H1 (cell line): ENCODE measurements around the gene PREX1. TPM values are rescaled to one million over a fixed set of nuclear protein-coding genes. Genes with fewer than 3 reads are reported as not detected.

Source experiments
- CTCF ChIA-PET: fragments of 300-600 bp; sonication (Branson Sonifier 250); formaldehyde crosslinking; loops from one replicate; lab custom pipeline; 2021; ENCODE audit not compliant: partially characterized antibody; lab: Charles Lee
- POLR2A ChIA-PET: fragments of 300-600 bp; sonication (Branson Sonifier 250); formaldehyde crosslinking; loops from one replicate; lab custom pipeline; 2021; ENCODE audit warnings: inconsistent platforms; ENCODE audit not compliant: partially characterized antibody; lab: Charles Lee
- DNase-seq, 2 experiments: peaks; one replicate each; pipeline versions ENCODE4 v3.0.0 to v3.0.0-alpha.2; 2010 to 2022; ENCODE audit warnings: low spot score in 2 of 2, low read depth in 1 of 2, mixed read lengths in 1 of 2
- FAIRE-seq: peaks from 2 replicates; lab custom pipeline; 2011; peaks lifted over from hg19 to GRCh38; lab: Jason Lieb, UNC
- H2AFZ ChIP-seq: 2 replicates; pipeline ENCODE4 v1.8.1; 2012; ENCODE audit warnings: low read length, inconsistent platforms
- H2AK5ac ChIP-seq: 2 replicates; pipeline ENCODE4 v1.6.1; 2013; ENCODE audit warnings: low read depth, low read length
- H2BK120ac ChIP-seq: replicated peaks from 2 replicates; pipeline ENCODE3; 2013; ENCODE audit warnings: low read depth, low read length, inconsistent platforms
- H2BK12ac ChIP-seq: 2 replicates; pipeline ENCODE4 v1.6.1; 2013; ENCODE audit warnings: low read depth, low read length
- H2BK15ac ChIP-seq: 2 replicates; pipeline ENCODE4 v1.6.1; 2013; ENCODE audit warnings: low read length
- H2BK20ac ChIP-seq: 2 replicates; pipeline ENCODE4 v1.6.1; 2013; ENCODE audit warnings: low read length
- H2BK5ac ChIP-seq: 2 replicates; pipeline ENCODE4 v1.6.1; 2013; ENCODE audit warnings: low read depth, low read length
- H3K14ac ChIP-seq: 2 replicates; pipeline ENCODE4 v1.6.1; 2013; ENCODE audit warnings: inconsistent platforms; ENCODE audit not compliant: insufficient read length
- H3K18ac ChIP-seq: 2 replicates; pipeline ENCODE4 v1.6.1; 2013; ENCODE audit warnings: low read length; ENCODE audit errors: extremely low read depth
- H3K23ac ChIP-seq: 2 replicates; pipeline ENCODE4 v1.6.1; 2013; ENCODE audit warnings: inconsistent platforms; ENCODE audit not compliant: insufficient read length
- H3K23me2 ChIP-seq: 2 replicates; pipeline ENCODE4 v1.6.1; 2013; ENCODE audit warnings: low read depth, low read length
- H3K27ac ChIP-seq: 2 replicates; pipeline ENCODE4 v1.6.1; 2011; ENCODE audit warnings: low read depth, low read length, inconsistent platforms
- H3K27me3 ChIP-seq, 4 experiments: replicated peaks in 1 of 4; 1 replicate in 1 of 4; 2 replicates in 3 of 4; pipeline versions ENCODE4 v1.6.1 to v1.8.1; 2011 to 2013; ENCODE audit warnings: low read length in 3 of 4, mild to moderate bottlenecking in 3 of 4, inconsistent platforms in 2 of 4, mixed read lengths in 2 of 4, moderate library complexity in 1 of 4; ENCODE audit not compliant: control insufficient read depth in 3 of 4, insufficient read depth in 3 of 4; ENCODE audit errors: extremely low read depth in 1 of 4
- H3K36me3 ChIP-seq, 4 experiments: 2 replicates each; pipeline versions ENCODE4 v1.6.1 to v1.8.1; 2011 to 2013; ENCODE audit warnings: mild to moderate bottlenecking in 4 of 4, low read length in 3 of 4, moderate library complexity in 2 of 4, control low read depth in 1 of 4, inconsistent platforms in 1 of 4; ENCODE audit not compliant: insufficient read depth in 4 of 4, control insufficient read depth in 2 of 4
- H3K4ac ChIP-seq: replicated peaks from 2 replicates; pipeline ENCODE3; 2013; ENCODE audit warnings: low read length, low read depth, mixed read lengths, inconsistent platforms; ENCODE audit not compliant: insufficient read length
- H3K4me1 ChIP-seq, 4 experiments: replicated peaks in 1 of 4; 1 replicate in 1 of 4; 2 replicates in 3 of 4; pipeline versions ENCODE4 v1.6.1 to v1.8.1; 2011 to 2013; ENCODE audit warnings: low read length in 3 of 4, inconsistent platforms in 2 of 4, mixed read lengths in 1 of 4; ENCODE audit not compliant: insufficient read depth in 4 of 4, control insufficient read depth in 3 of 4
- H3K4me2 ChIP-seq, 2 experiments: 2 replicates each; pipeline versions ENCODE4 v1.6.1 to v1.8.1; 2011 to 2013; ENCODE audit warnings: low read depth in 2 of 2, low read length in 2 of 2, control low read depth in 1 of 2, inconsistent platforms in 1 of 2, mild to moderate bottlenecking in 1 of 2; ENCODE audit not compliant: insufficient read depth in 1 of 2
- H3K4me3 ChIP-seq, 4 experiments: fragments of 200-600, 300-600 bp in 1 of 4; sonication (generic), shearing (Covaris generic), sonication (Bioruptor Twin) in 1 of 4; 2 replicates each; pipeline versions ENCODE4 v1.5.1 to v1.8.1; 2011 to 2016; ENCODE audit warnings: low read length in 4 of 4, low read depth in 3 of 4, control low read depth in 2 of 4, inconsistent platforms in 2 of 4, mild to moderate bottlenecking in 2 of 4, mixed read lengths in 1 of 4, moderate library complexity in 1 of 4; ENCODE audit not compliant: insufficient read depth in 2 of 4; ENCODE audit errors: extremely low read depth in 1 of 4
- H3K56ac ChIP-seq: replicated peaks from 2 replicates; pipeline ENCODE3; 2013; ENCODE audit warnings: low read depth, mild to moderate bottlenecking, mixed read lengths, low read length, inconsistent platforms; ENCODE audit not compliant: insufficient read length
- H3K79me1 ChIP-seq: 2 replicates; pipeline ENCODE4 v1.6.1; 2013; ENCODE audit warnings: low read depth, low read length, control low read depth
- H3K79me2 ChIP-seq, 2 experiments: 2 replicates each; pipeline versions ENCODE4 v1.6.1 to v1.8.1; 2012 to 2013; ENCODE audit warnings: low read length in 2 of 2, mild to moderate bottlenecking in 2 of 2, inconsistent platforms in 1 of 2; ENCODE audit not compliant: insufficient read depth in 2 of 2, control insufficient read depth in 1 of 2
- H3K9ac ChIP-seq, 4 experiments: replicated peaks in 1 of 4; 1 replicate in 1 of 4; 2 replicates in 3 of 4; pipeline versions ENCODE4 v1.6.1 to v1.8.1; 2011 to 2013; ENCODE audit warnings: low read depth in 3 of 4, low read length in 3 of 4, control low read depth in 2 of 4, mild to moderate bottlenecking in 2 of 4, moderate library complexity in 2 of 4, inconsistent platforms in 1 of 4; ENCODE audit errors: extremely low read depth in 1 of 4
- H3K9me3 ChIP-seq, 2 experiments: 2 replicates each; pipeline versions ENCODE4 v1.6.1 to v1.8.1; 2012 to 2013; ENCODE audit warnings: mild to moderate bottlenecking in 2 of 2, moderate library complexity in 2 of 2, control low read depth in 1 of 2, inconsistent platforms in 1 of 2, low read depth in 1 of 2, low read length in 1 of 2, mixed read lengths in 1 of 2; ENCODE audit not compliant: insufficient read depth in 2 of 2
- H4K20me1 ChIP-seq, 2 experiments: replicated peaks in 1 of 2; 2 replicates each; pipeline versions ENCODE3 to v1.8.1; 2011 to 2013; ENCODE audit warnings: inconsistent platforms in 2 of 2, low read length in 2 of 2, mild to moderate bottlenecking in 1 of 2; ENCODE audit not compliant: insufficient read depth in 2 of 2, control insufficient read depth in 1 of 2
- H4K5ac ChIP-seq: 2 replicates; pipeline ENCODE4 v1.6.1; 2013; ENCODE audit warnings: low read length, low read depth, mixed read lengths, inconsistent platforms; ENCODE audit not compliant: insufficient read length
- H4K8ac ChIP-seq: 2 replicates; pipeline ENCODE4 v1.8.0; 2013; ENCODE audit warnings: mild to moderate bottlenecking, moderate library complexity, low read length, inconsistent platforms; ENCODE audit not compliant: insufficient read depth; ENCODE audit errors: extremely low read depth
- H4K91ac ChIP-seq: replicated peaks from 2 replicates; pipeline ENCODE3; 2013; ENCODE audit warnings: low read length, mixed read lengths, inconsistent platforms; ENCODE audit not compliant: insufficient read length
- ASH2L ChIP-seq: fragments of 200-600, 300-600 bp; sonication (generic); IDR thresholded peaks from one replicate; pipeline ENCODE4 v1.7.1; 2017; ENCODE audit warnings: low read length
- BCL11A ChIP-seq, 2 experiments: IDR thresholded peaks; one replicate each; pipeline ENCODE4 v1.6.1; 2011; ENCODE audit warnings: low read depth in 2 of 2, low read length in 2 of 2, mild to moderate bottlenecking in 2 of 2
- CHD2 ChIP-seq: IDR thresholded peaks from 2 replicates; pipeline ENCODE4 v1.6.1; 2012; ENCODE audit warnings: low read length, improper control_type of control experiment
- EGR1 ChIP-seq: IDR thresholded peaks from 2 replicates; pipeline ENCODE4 v1.6.1; 2011; ENCODE audit warnings: low read depth, low read length, borderline replicate concordance
- KDM1A ChIP-seq: fragments of 200-600, 300-600 bp; sonication (generic); IDR thresholded peaks from 2 replicates; pipeline ENCODE4 v1.7.1; 2016; ENCODE audit warnings: mild to moderate bottlenecking, low read length, borderline replicate concordance
- POLR2AphosphoS5 ChIP-seq: IDR thresholded peaks from 2 replicates; pipeline ENCODE4 v1.6.1; 2011; ENCODE audit warnings: low read depth, low read length
- POU5F1 ChIP-seq: IDR thresholded peaks from 2 replicates; pipeline ENCODE4 v1.6.1; 2011; ENCODE audit warnings: low read depth, mild to moderate bottlenecking, low read length, moderate library complexity
- RFX5 ChIP-seq: IDR thresholded peaks from 2 replicates; pipeline ENCODE4 v1.6.1; 2011; ENCODE audit warnings: low read depth, low read length, improper control_type of control experiment, borderline replicate concordance
- SIRT6 ChIP-seq: IDR thresholded peaks from one replicate; pipeline ENCODE4 v1.7.1; 2012; ENCODE audit warnings: low read length, inconsistent platforms
- SP1 ChIP-seq: IDR thresholded peaks from 2 replicates; pipeline ENCODE4 v1.6.1; 2011; ENCODE audit warnings: low read depth, low read length
- TBP ChIP-seq: IDR thresholded peaks from 2 replicates; pipeline ENCODE4 v1.6.1; 2011; ENCODE audit warnings: low read depth, low read length, improper control_type of control experiment
- WGBS, 2 experiments: shearing (Covaris generic) in 1 of 2; methylation state at CpG; one replicate each; pipeline versions ENCODE4 v1.1.6 to v1.1.7; 2013 to 2015; ENCODE audit warnings: low lambda C conversion rate in 2 of 2, mixed read lengths in 2 of 2, inconsistent platforms in 1 of 2, low coverage in 1 of 2, missing lambda C conversion rate in 1 of 2; ENCODE audit not compliant: insufficient replicate concordance in 2 of 2, insufficient coverage in 1 of 2, insufficient read length in 1 of 2; ENCODE audit errors: extremely low coverage in 1 of 2, missing lambda C conversion rate in 1 of 2; 5-methylcytosine and 5-hydroxymethylcytosine counted together
- polyA plus RNA-seq, 7 experiments: library from polyadenylated mRNA; depleted of rRNA in 3 of 7; stranded (reverse) in 5 of 7; unstranded in 2 of 7; fragments of >200 nt in 5 of 7; fragments of 200-250 nt in 2 of 7; gene quantifications; 1 replicate in 5 of 7; 2 replicates in 1 of 7; 4 replicates in 1 of 7; pipeline versions ENCODE4 v1.2.1 to v1.2.3, GENCODE V29; 2011 to 2013; ENCODE audit warnings: missing spikeins in 2 of 7, mixed read lengths in 2 of 7
- total RNA-seq: library from RNA; stranded (reverse); fragmentation: NEBNext Ultra II Directional; extraction: Animal tissue kit (Norgen Biotek cat#: 25700); gene quantifications from 2 replicates; pipeline ENCODE4 v1.2.1, GENCODE V29; 2021
- TF ChIP-seq, protein P1 (sequence below): IDR thresholded peaks from 2 replicates; pipeline ENCODE4 v1.6.1; 2012; ENCODE audit warnings: low read length, inconsistent platforms

The PREX1 gene
- total and polyA plus RNA-seq, 2 of the 8 experiments (the other 6 are each of a cell fraction or from before 2014, with no cell fraction given), result 10.7 to 12.8 TPM

DNA sequence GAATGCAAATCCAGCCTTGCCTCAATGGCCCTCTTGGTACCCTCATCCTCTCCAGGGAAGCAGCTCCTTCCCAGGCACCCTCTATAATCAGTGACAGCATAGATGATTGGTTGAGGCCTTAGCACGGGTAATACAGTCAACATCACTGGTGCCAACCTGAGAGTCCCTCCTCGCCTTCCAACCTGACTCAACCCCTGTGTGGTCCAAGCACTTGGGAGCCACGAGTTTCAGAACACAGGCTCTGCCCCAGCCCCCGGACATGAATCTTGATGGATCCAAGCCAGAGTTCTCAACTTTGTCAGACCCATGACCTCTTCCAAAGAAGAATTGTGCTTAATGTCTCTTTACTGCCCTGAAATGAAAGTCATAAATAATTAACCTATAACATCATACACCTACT lies 213.9 kb downstream of the PREX1 start:
- H3K27me3 ChIP-seq, result no peaks in the 10 kb centered on the region
- no peaks in the 10 kb centered on the region for H4K20me1 ChIP-seq
- H3K36me3 ChIP-seq, result no peaks in the 10 kb centered on the region
- H2BK20ac ChIP-seq, result no peak overlapping the region
- no peak overlapping the region for H4K5ac ChIP-seq
- CTCF ChIA-PET, result interaction anchor here (0.6 kb wide), 1 partner anchor 55 kb away, joined by 3 read pairs; no protein-coding TSS in a partner anchor
- no peak overlapping the region for H3K4me3 ChIP-seq
- no peak overlapping the region for H2BK120ac ChIP-seq
- H3K27ac ChIP-seq, result no peak overlapping the region
- H2BK5ac ChIP-seq, result no peak overlapping the region
- H3K9me3 ChIP-seq, result no peaks in the 10 kb centered on the region
- no peak overlapping the region for H4K91ac ChIP-seq
- POLR2A ChIA-PET, result no interaction called here
- H2BK15ac ChIP-seq, result no peak overlapping the region
- H2AFZ ChIP-seq, result no peak overlapping the region
- H3K79me1 ChIP-seq, result no peaks in the 10 kb centered on the region
- H3K18ac ChIP-seq, result no peak overlapping the region
- 89% methylated on average over 4 of the region's 4 CpGs; no CpG with 5 or more reads in 1 of the 2 experiments for WGBS, 2 experiments
- H3K4ac ChIP-seq, result no peak overlapping the region
- no peak overlapping the region for H3K9ac ChIP-seq
- H3K14ac ChIP-seq, result no peak overlapping the region
- no peak overlapping the region; the same call in 1 of the 2 replicates for H2BK12ac ChIP-seq
- DNase-seq, result no peak
- H3K79me2 ChIP-seq, result no peaks in the 10 kb centered on the region
- no peak overlapping the region for H3K4me2 ChIP-seq
- no peak for TF ChIP-seq EGR1
- TF ChIP-seq KDM1A, result no peak
- no peak for TF ChIP-seq TBP
- TF ChIP-seq BCL11A (IDR thresholded peaks at IDR 0.05; ENCODE audit: low read depth in 2 of 2, low read length in 2 of 2), result no peak
- no peak for TF ChIP-seq SP1
- no peak for TF ChIP-seq SIRT6
- TF ChIP-seq ASH2L, result no peak
- TF ChIP-seq POLR2AphosphoS5, result no peak
- TF ChIP-seq, protein P1, sequence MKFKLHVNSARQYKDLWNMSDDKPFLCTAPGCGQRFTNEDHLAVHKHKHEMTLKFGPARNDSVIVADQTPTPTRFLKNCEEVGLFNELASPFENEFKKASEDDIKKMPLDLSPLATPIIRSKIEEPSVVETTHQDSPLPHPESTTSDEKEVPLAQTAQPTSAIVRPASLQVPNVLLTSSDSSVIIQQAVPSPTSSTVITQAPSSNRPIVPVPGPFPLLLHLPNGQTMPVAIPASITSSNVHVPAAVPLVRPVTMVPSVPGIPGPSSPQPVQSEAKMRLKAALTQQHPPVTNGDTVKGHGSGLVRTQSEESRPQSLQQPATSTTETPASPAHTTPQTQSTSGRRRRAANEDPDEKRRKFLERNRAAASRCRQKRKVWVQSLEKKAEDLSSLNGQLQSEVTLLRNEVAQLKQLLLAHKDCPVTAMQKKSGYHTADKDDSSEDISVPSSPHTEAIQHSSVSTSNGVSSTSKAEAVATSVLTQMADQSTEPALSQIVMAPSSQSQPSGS, result no peak
- TF ChIP-seq RFX5, result no peak
- no peak for TF ChIP-seq CHD2
- no peak for TF ChIP-seq POU5F1
- H3K56ac ChIP-seq, result no peak overlapping the region
- no peak for FAIRE-seq
- no peaks in the 10 kb centered on the region for H3K4me1 ChIP-seq
- no peak overlapping the region for H3K23ac ChIP-seq
- no peak overlapping the region for H2AK5ac ChIP-seq
- no peaks in the 10 kb centered on the region for H3K23me2 ChIP-seq
- H4K8ac ChIP-seq, result no peak overlapping the region
